Right lobe of liver (tissue), 6 donors: Measurements from ENCODE around the gene NEGR1. TPM values are rescaled to one million over a fixed set of nuclear protein-coding genes. Genes with fewer than 3 reads are reported as not detected.

Experiments
- ATAC-seq, 4 donors: fragments of 200-7000 bp; cut with Tn5 transposase; one replicate each; pipeline ENCODE4 v1.9.1; 2020; ENCODE audit warnings: mild to moderate bottlenecking in 4 of 4, moderate library complexity in 4 of 4
- DNase-seq, 3 donors: peaks; one replicate each; pipeline ENCODE4 v3.0.0-alpha.2; 2020
- H3K27ac ChIP-seq, 3 donors: fragments of 200-600 bp; one replicate each; pipeline ENCODE4 v1.8.0; 2022
- H3K27me3 ChIP-seq, 2 donors: fragments of 200-600 bp; one replicate each; pipeline ENCODE4 v1.8.0; 2022
- H3K36me3 ChIP-seq, 4 donors: fragments of 200-600 bp; sonication (generic) in 1 of 4; one replicate each; pipeline versions ENCODE4 v1.5.1 to v1.8.0; 2017 to 2022; ENCODE audit warnings: control low read depth in 1 of 4
- H3K4me1 ChIP-seq, 4 donors: fragments of 200-600 bp; sonication (generic) in 1 of 4; one replicate each; pipeline versions ENCODE4 v1.5.1 to v1.8.0; 2017 to 2022; ENCODE audit warnings: control low read depth in 1 of 4
- H3K4me3 ChIP-seq, 3 donors: fragments of 200-600 bp; one replicate each; pipeline ENCODE4 v1.8.0; 2022
- H3K9me3 ChIP-seq, 4 donors: fragments of 200-600 bp; sonication (generic) in 1 of 4; one replicate each; pipeline versions ENCODE4 v1.5.1 to v1.8.0; 2017 to 2022; ENCODE audit warnings: control low read depth in 1 of 4
- CTCF ChIP-seq, 4 donors: fragments of 200-600 bp in 3 of 4; fragments of 450-650 bp in 1 of 4; IDR thresholded peaks; one replicate each; pipeline versions ENCODE4 v1.5.1 to v1.8.0; 2016 to 2022; ENCODE audit warnings: antibody characterized with exemption in 4 of 4, mild to moderate bottlenecking in 2 of 4
- POLR2A ChIP-seq: fragments of 450-650 bp; IDR thresholded peaks from one replicate; pipeline ENCODE4 v1.6.1; 2017; ENCODE audit warnings: antibody characterized with exemption, mild to moderate bottlenecking
- WGBS: methylation state at CpG from one replicate; pipeline ENCODE4 v1.1.6; 2018; ENCODE audit warnings: low coverage, low lambda C conversion rate; ENCODE audit not compliant: insufficient coverage; ENCODE audit errors: missing lambda C conversion rate; 5-methylcytosine and 5-hydroxymethylcytosine counted together
- intact Hi-C, 2 donors: fragments of 100-400 bp; cut with DNase I; formaldehyde crosslinking; loops; one replicate each; pipeline versions ENCODE4 v1.11.2 to v1.14.1; 2022
- total RNA-seq, 6 experiments: library from RNA; depleted of rRNA in 2 of 6; stranded (reverse); fragments of >200 nt in 2 of 6; fragmentation: NEBNext Ultra II Directional in 3 of 6; extraction: Animal tissue kit (Norgen Biotek cat#: 25700) in 3 of 6; gene quantifications; one replicate each; pipeline versions ENCODE4 v1.1.0 to v1.2.4, GENCODE V29; 2016 to 2023
- donor health status: DM: no; HTN: yes; CAD: no.
- donor health status: DM: no; HTN: no; CAD: no.
- donor health status: DM: no; HTN: no; CAD: no.
- donor health status: DM: no; HTN: yes; CAD: no.
- donor health status: DM: no; HTN: yes; CAD: no.

NEGR1 gene
- total RNA-seq, 6 experiments from 2014 or later = 0.02 to 0.31 (median 0.14) TPM

GRCh38 chr1:71424536-71424935 lies 857.8 kb downstream of the NEGR1 start:
- intact Hi-C loops = no loop called here
- H3K4me1 ChIP-seq = no peaks in the 10 kb centered on the region
- H3K9me3 ChIP-seq = no peaks in the 10 kb centered on the region
- H3K36me3 ChIP-seq = no peaks in the 10 kb centered on the region
- TF ChIP-seq POLR2A (no peak), CTCF (IDR thresholded peaks at IDR 0.05) (no peak)
- H3K27me3 ChIP-seq = no peaks in the 10 kb centered on the region
- no peak for ATAC-seq
- no peak overlapping the region for H3K4me3 ChIP-seq
- no peak overlapping the region for H3K27ac ChIP-seq
- no peak for DNase-seq

GRCh38 chr1:71422221-71422620 lies 860.1 kb downstream of the NEGR1 start:
- no peaks in the 10 kb centered on the region for H3K27me3 ChIP-seq
- no peaks in the 10 kb centered on the region for H3K9me3 ChIP-seq
- ATAC-seq = no peak
- TF ChIP-seq CTCF (IDR thresholded peaks at IDR 0.05) (no peak), POLR2A (no peak)
- no peak overlapping the region for H3K27ac ChIP-seq
- H3K4me1 ChIP-seq = no peaks in the 10 kb centered on the region
- no peak overlapping the region for H3K4me3 ChIP-seq
- intact Hi-C loops = no loop called here
- no peaks in the 10 kb centered on the region for H3K36me3 ChIP-seq
- WGBS = 42% methylated on average over 6 of the region's 6 CpGs
- DNase-seq = no peak

GRCh38 chr1:71417421-71417820 lies 864.9 kb downstream of the NEGR1 start:
- Histone ChIP-seq H3K4me1 (no peaks in the 10 kb centered on the region), H3K27ac (no peak overlapping the region), H3K4me3 (no peak overlapping the region), H3K36me3 (no peaks in the 10 kb centered on the region), H3K27me3 (no peaks in the 10 kb centered on the region), H3K9me3 (no peaks in the 10 kb centered on the region)
- intact Hi-C loops = no loop called here
- no peak for DNase-seq
- ATAC-seq = no peak
- TF ChIP-seq POLR2A (no peak), CTCF (IDR thresholded peaks at IDR 0.05) (no peak)
- WGBS = 53% methylated on average over 3 of the region's 3 CpGs

GRCh38 chr1:71414179-71414578 lies 868.2 kb downstream of the NEGR1 start:
- intact Hi-C loops = no loop called here

More at GRCh38 chr1:71414179-71414578, 868.2 kb downstream of the NEGR1 start:
- no peaks in the 10 kb centered on the region for H3K9me3 ChIP-seq
- WGBS = 21% methylated on average over 2 of the region's 2 CpGs
- ATAC-seq = no peak
- TF ChIP-seq CTCF (IDR thresholded peaks at IDR 0.05) (no peak), POLR2A (no peak)
- no peak for DNase-seq
- H3K4me3 ChIP-seq = no peak overlapping the region
- no peaks in the 10 kb centered on the region for H3K4me1 ChIP-seq
- H3K27me3 ChIP-seq = no peaks in the 10 kb centered on the region
- no peaks in the 10 kb centered on the region for H3K36me3 ChIP-seq
- no peak overlapping the region for H3K27ac ChIP-seq
